Ishikawa (cell line): ENCODE results near the gene IER5.

ENCODE experiments used
- EP300 ChIP-seq: IDR thresholded peaks from 2 replicates; pipeline ENCODE4 v1.6.1; 2012; ENCODE audit warnings: borderline replicate concordance
- FOXM1 ChIP-seq: IDR thresholded peaks from 2 replicates; pipeline ENCODE4 v1.6.1; 2012; ENCODE audit warnings: low read depth, borderline replicate concordance
- TAF1 ChIP-seq: IDR thresholded peaks from 2 replicates; pipeline ENCODE4 v1.6.1; 2012; ENCODE audit warnings: low read depth, mild to moderate bottlenecking
- TCF12 ChIP-seq: IDR thresholded peaks from 2 replicates; pipeline ENCODE4 v1.6.1; 2012; ENCODE audit warnings: low read depth
- TEAD4 ChIP-seq: IDR thresholded peaks from 2 replicates; pipeline ENCODE4 v1.6.1; 2012
- TF ChIP-seq, protein P1 (sequence below): IDR thresholded peaks from 2 replicates; pipeline ENCODE4 v1.6.1; 2012
- TF ChIP-seq, protein P2 (sequence below): IDR thresholded peaks from 2 replicates; pipeline ENCODE4 v1.6.1; 2012; ENCODE audit warnings: low read depth, mild to moderate bottlenecking

DNA sequence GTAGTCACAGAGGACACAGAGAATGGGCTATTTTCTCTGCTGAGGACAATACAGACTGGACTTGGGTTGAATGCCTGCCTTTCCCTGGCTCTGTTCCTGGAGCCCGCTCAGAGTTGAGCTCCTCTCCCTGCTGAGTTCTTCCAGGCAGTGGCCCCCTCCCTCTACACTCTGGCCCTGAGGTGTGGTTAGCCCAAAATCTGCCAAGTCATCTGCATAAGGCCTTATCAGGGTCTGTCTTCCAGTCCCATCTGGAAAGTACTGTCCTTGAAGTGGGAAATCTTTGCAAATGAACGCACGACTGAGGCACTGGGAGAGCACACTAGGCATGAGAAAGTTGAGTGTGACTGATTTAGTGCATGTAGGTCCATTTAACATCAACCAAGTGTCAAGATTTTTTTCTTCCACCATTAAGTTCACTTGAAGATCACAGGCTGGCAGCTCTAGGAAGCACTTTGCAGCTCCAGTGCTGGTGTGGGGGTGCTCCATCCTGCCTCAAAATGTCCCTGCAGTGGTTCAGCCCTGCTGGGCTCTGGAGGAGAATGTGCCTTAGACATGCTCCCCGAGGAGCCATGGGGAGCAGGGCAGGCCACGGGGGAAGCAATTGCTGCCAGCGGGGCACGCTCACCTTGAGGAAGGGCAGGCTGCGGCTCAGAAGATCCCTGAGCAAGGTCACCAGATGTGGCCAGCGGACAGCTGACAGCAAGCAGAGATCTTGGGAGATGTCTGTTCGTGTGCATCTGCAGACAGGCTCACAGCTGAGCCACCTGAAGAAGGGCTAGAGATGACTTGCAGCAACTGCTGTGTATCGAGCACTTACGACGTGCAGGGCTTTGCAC is 41.5 kb downstream of the IER5 start:
- TF ChIP-seq TEAD4 (no peak), EP300 (no peak), TCF12 (no peak), FOXM1 (no peak), TAF1 (no peak)
- TF ChIP-seq, protein P1, sequence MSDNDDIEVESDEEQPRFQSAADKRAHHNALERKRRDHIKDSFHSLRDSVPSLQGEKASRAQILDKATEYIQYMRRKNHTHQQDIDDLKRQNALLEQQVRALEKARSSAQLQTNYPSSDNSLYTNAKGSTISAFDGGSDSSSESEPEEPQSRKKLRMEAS: no peak
- TF ChIP-seq, protein P2, sequence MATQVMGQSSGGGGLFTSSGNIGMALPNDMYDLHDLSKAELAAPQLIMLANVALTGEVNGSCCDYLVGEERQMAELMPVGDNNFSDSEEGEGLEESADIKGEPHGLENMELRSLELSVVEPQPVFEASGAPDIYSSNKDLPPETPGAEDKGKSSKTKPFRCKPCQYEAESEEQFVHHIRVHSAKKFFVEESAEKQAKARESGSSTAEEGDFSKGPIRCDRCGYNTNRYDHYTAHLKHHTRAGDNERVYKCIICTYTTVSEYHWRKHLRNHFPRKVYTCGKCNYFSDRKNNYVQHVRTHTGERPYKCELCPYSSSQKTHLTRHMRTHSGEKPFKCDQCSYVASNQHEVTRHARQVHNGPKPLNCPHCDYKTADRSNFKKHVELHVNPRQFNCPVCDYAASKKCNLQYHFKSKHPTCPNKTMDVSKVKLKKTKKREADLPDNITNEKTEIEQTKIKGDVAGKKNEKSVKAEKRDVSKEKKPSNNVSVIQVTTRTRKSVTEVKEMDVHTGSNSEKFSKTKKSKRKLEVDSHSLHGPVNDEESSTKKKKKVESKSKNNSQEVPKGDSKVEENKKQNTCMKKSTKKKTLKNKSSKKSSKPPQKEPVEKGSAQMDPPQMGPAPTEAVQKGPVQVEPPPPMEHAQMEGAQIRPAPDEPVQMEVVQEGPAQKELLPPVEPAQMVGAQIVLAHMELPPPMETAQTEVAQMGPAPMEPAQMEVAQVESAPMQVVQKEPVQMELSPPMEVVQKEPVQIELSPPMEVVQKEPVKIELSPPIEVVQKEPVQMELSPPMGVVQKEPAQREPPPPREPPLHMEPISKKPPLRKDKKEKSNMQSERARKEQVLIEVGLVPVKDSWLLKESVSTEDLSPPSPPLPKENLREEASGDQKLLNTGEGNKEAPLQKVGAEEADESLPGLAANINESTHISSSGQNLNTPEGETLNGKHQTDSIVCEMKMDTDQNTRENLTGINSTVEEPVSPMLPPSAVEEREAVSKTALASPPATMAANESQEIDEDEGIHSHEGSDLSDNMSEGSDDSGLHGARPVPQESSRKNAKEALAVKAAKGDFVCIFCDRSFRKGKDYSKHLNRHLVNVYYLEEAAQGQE: no peak
